ENCODE measurements around the gene SPTBN1.

DNA sequence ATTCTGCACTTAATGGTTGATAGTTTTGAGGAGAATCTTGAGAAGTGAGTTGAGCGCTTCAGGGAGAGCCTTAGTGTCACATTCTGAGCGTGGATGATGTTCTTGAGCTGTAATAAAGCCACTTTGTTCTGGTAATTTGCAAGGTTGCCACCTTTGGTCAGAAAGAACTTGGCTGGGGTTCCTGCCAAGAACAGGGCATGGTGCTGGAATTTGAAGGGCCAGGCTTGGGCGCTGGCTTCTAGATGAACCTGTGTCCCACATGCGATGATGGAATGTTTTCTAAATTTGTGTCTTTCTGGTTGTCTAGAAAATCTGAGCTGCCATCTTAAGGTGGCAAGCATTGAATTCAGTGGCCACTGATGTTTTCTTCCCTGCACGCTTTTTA is 143.2 kb downstream of the SPTBN1 start:
- TF ChIP-seq, protein P1, sequence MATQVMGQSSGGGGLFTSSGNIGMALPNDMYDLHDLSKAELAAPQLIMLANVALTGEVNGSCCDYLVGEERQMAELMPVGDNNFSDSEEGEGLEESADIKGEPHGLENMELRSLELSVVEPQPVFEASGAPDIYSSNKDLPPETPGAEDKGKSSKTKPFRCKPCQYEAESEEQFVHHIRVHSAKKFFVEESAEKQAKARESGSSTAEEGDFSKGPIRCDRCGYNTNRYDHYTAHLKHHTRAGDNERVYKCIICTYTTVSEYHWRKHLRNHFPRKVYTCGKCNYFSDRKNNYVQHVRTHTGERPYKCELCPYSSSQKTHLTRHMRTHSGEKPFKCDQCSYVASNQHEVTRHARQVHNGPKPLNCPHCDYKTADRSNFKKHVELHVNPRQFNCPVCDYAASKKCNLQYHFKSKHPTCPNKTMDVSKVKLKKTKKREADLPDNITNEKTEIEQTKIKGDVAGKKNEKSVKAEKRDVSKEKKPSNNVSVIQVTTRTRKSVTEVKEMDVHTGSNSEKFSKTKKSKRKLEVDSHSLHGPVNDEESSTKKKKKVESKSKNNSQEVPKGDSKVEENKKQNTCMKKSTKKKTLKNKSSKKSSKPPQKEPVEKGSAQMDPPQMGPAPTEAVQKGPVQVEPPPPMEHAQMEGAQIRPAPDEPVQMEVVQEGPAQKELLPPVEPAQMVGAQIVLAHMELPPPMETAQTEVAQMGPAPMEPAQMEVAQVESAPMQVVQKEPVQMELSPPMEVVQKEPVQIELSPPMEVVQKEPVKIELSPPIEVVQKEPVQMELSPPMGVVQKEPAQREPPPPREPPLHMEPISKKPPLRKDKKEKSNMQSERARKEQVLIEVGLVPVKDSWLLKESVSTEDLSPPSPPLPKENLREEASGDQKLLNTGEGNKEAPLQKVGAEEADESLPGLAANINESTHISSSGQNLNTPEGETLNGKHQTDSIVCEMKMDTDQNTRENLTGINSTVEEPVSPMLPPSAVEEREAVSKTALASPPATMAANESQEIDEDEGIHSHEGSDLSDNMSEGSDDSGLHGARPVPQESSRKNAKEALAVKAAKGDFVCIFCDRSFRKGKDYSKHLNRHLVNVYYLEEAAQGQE (IDR thresholded peaks at IDR 0.05), result no peak
- TF ChIP-seq POLR2A (IDR thresholded peaks at IDR 0.05; ENCODE audit: low read length) (no peak), CTCF (IDR thresholded peaks at IDR 0.05) (no peak), EP300 (IDR thresholded peaks at IDR 0.05) (no peak), PBX3 (IDR thresholded peaks at IDR 0.05) (no peak), SMC3 (IDR thresholded peaks at IDR 0.05) (no peak), NFE2L2 (conservative IDR thresholded peaks at IDR 0.05; ENCODE audit: low read length) (no peak), RAD21 (conservative IDR thresholded peaks at IDR 0.05 in 1 of 2, IDR thresholded peaks at IDR 0.05 in 1 of 2) (no peak), CHD4 (IDR thresholded peaks at IDR 0.05; ENCODE audit: borderline replicate concordance) (no peak), RARB (CRISPR knock-in tag; IDR thresholded peaks at IDR 0.05) (no peak), JUNB (IDR thresholded peaks at IDR 0.05) (no peak), NR3C1 (IDR thresholded peaks at IDR 0.05) (no peak), KDM5A (IDR thresholded peaks at IDR 0.05) (no peak)
- TF ChIP-seq, protein P2, sequence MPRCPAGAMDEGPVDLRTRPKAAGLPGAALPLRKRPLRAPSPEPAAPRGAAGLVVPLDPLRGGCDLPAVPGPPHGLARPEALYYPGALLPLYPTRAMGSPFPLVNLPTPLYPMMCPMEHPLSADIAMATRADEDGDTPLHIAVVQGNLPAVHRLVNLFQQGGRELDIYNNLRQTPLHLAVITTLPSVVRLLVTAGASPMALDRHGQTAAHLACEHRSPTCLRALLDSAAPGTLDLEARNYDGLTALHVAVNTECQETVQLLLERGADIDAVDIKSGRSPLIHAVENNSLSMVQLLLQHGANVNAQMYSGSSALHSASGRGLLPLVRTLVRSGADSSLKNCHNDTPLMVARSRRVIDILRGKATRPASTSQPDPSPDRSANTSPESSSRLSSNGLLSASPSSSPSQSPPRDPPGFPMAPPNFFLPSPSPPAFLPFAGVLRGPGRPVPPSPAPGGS (IDR thresholded peaks at IDR 0.05), result no peak
